ENCODE results near the gene TRAPPC10.

The TRAPPC10 gene

GRCh38 chr21:43974791-43975468, 37.2 kb upstream of the TRAPPC10 start:
- Histone ChIP-seq H2BK15ac (ENCODE audit: low read length) (no peak overlapping the region), H3K9ac (ENCODE audit: low read depth, low read length, poor library complexity) (peak overlapping the region; percentile 64), H2BK120ac (ENCODE audit: low read depth, low read length) (no peak overlapping the region), H2AFZ (ENCODE audit: low read length) (no peak overlapping the region), H2BK12ac (ENCODE audit: low read length) (peak overlapping the region; percentile 67), H3K14ac (ENCODE audit: low read length) (no peak overlapping the region), H4K8ac (ENCODE audit: low read depth, low read length) (no peak overlapping the region), H3K79me1 (ENCODE audit: low read depth, low read length) (no peaks in the 10 kb centered on the region), H4K91ac (ENCODE audit: low read depth, low read length, poor library complexity) (no peak overlapping the region), H3K18ac (ENCODE audit: low read length) (peak overlapping the region; percentile 8), H3K36me3 (replicated peaks in 1 of 2; ENCODE audit: control insufficient read depth in 2 of 2, insufficient read depth in 2 of 2, low read length in 2 of 2) (peaks cover 0 to 30% of the 10 kb centered on the region in 2 donors), H3K4me1 (ENCODE audit: control insufficient read depth in 2 of 2, insufficient read depth in 1 of 2, low read depth in 1 of 2, low read length in 2 of 2) (peaks cover 0 to 2% of the 10 kb centered on the region in 2 donors), H3K27ac (replicated peaks; ENCODE audit: low read length) (no peak overlapping the region), H3K9me3 (replicated peaks in 1 of 2; ENCODE audit: control insufficient read depth in 2 of 2, insufficient read depth in 1 of 2, low read depth in 1 of 2, low read length in 2 of 2) (peaks cover 0 to 3% of the 10 kb centered on the region in 2 donors), H3K4me2 (ENCODE audit: insufficient read depth, low read length, poor library complexity, severe bottlenecking) (no peak overlapping the region), H3K23ac (ENCODE audit: low read depth, low read length, poor library complexity) (peak overlapping the region; percentile 39), H2AK5ac (ENCODE audit: low read depth, low read length) (peak overlapping the region; percentile 33), H3K4ac (ENCODE audit: low read length) (no peak overlapping the region), H3K4me3 (ENCODE audit: low read length in 2 of 2) (peak overlapping the region in 1 of 2 donors; percentile 59), H3K27me3 (ENCODE audit: control insufficient read depth in 3 of 3, insufficient read depth in 3 of 3, low read depth in 1 of 3, low read length in 3 of 3) (no peaks in the 10 kb centered on the region), H2BK5ac (ENCODE audit: low read length) (no peak overlapping the region)
- DNase-seq (ENCODE audit: low spot score): no peak
- no CpG with 5 or more reads among the region's 16 CpGs for WGBS, 2 donors (ENCODE audit: extremely low coverage in 2 of 2, insufficient read length in 2 of 2, insufficient replicate concordance in 1 of 2)

GRCh38 chr21:43975469-43976098, 36.5 kb upstream of the TRAPPC10 start:
- Histone ChIP-seq H3K27me3 (ENCODE audit: control insufficient read depth in 3 of 3, insufficient read depth in 3 of 3, low read depth in 1 of 3, low read length in 3 of 3) (no peaks in the 10 kb centered on the region), H2BK15ac (ENCODE audit: low read length) (no peak overlapping the region), H2AFZ (ENCODE audit: low read length) (no peak overlapping the region), H2BK12ac (ENCODE audit: low read length) (no peak overlapping the region), H4K91ac (ENCODE audit: low read depth, low read length, poor library complexity) (no peak overlapping the region), H4K8ac (ENCODE audit: low read depth, low read length) (no peak overlapping the region), H3K9ac (ENCODE audit: low read depth, low read length, poor library complexity) (peak overlapping the region; percentile 64), H3K36me3 (replicated peaks in 1 of 2; ENCODE audit: control insufficient read depth in 2 of 2, insufficient read depth in 2 of 2, low read length in 2 of 2) (peaks cover 0 to 29% of the 10 kb centered on the region in 2 donors), H3K4me1 (ENCODE audit: control insufficient read depth in 2 of 2, insufficient read depth in 1 of 2, low read depth in 1 of 2, low read length in 2 of 2) (peaks cover 0 to 2% of the 10 kb centered on the region in 2 donors), H3K9me3 (replicated peaks in 1 of 2; ENCODE audit: control insufficient read depth in 2 of 2, insufficient read depth in 1 of 2, low read depth in 1 of 2, low read length in 2 of 2) (peaks cover 0 to 3% of the 10 kb centered on the region in 2 donors), H3K18ac (ENCODE audit: low read length) (peak overlapping the region; percentile 1), H3K4me3 (ENCODE audit: low read length in 2 of 2) (no peak overlapping the region), H2BK5ac (ENCODE audit: low read length) (no peak overlapping the region), H3K4ac (ENCODE audit: low read length) (no peak overlapping the region), H3K23ac (ENCODE audit: low read depth, low read length, poor library complexity) (peak overlapping the region; percentile 39), H3K4me2 (ENCODE audit: insufficient read depth, low read length, poor library complexity, severe bottlenecking) (peak overlapping the region; percentile 51), H2AK5ac (ENCODE audit: low read depth, low read length) (no peak overlapping the region), H2BK120ac (ENCODE audit: low read depth, low read length) (no peak overlapping the region), H3K14ac (ENCODE audit: low read length) (no peak overlapping the region), H3K79me1 (ENCODE audit: low read depth, low read length) (no peaks in the 10 kb centered on the region), H3K27ac (replicated peaks; ENCODE audit: low read length) (no peak overlapping the region)
- DNase-seq (ENCODE audit: low spot score): peak; percentile 61
- no CpG with 5 or more reads among the region's 24 CpGs for WGBS, 2 donors (ENCODE audit: extremely low coverage in 2 of 2, insufficient read length in 2 of 2, insufficient replicate concordance in 1 of 2)

GRCh38 chr21:43976661-43977060, 35.4 kb upstream of the TRAPPC10 start:
- H4K91ac ChIP-seq (ENCODE audit: low read depth, low read length, poor library complexity): no peak overlapping the region
- WGBS, 2 donors (ENCODE audit: extremely low coverage in 2 of 2, insufficient read length in 2 of 2, insufficient replicate concordance in 1 of 2): no CpG with 5 or more reads among the region's 9 CpGs
- H3K14ac ChIP-seq (ENCODE audit: low read length): no peak overlapping the region

GRCh38 chr21:43978060-43978459, 34.0 kb upstream of the TRAPPC10 start:
- Histone ChIP-seq H4K8ac (ENCODE audit: low read depth, low read length) (no peak overlapping the region), H3K27me3 (ENCODE audit: control insufficient read depth in 3 of 3, insufficient read depth in 3 of 3, low read depth in 1 of 3, low read length in 3 of 3) (no peaks in the 10 kb centered on the region), H3K18ac (ENCODE audit: low read length) (no peak overlapping the region), H2AK5ac (ENCODE audit: low read depth, low read length) (no peak overlapping the region), H3K27ac (replicated peaks; ENCODE audit: low read length) (no peak overlapping the region), H2BK12ac (ENCODE audit: low read length) (no peak overlapping the region), H2BK15ac (ENCODE audit: low read length) (no peak overlapping the region), H3K9ac (ENCODE audit: low read depth, low read length, poor library complexity) (no peak overlapping the region), H3K4ac (ENCODE audit: low read length) (no peak overlapping the region), H3K4me3 (ENCODE audit: low read length in 2 of 2) (no peak overlapping the region), H3K9me3 (replicated peaks in 1 of 2; ENCODE audit: control insufficient read depth in 2 of 2, insufficient read depth in 1 of 2, low read depth in 1 of 2, low read length in 2 of 2) (peaks cover 0 to 3% of the 10 kb centered on the region in 2 donors), H2BK5ac (ENCODE audit: low read length) (no peak overlapping the region), H3K36me3 (replicated peaks in 1 of 2; ENCODE audit: control insufficient read depth in 2 of 2, insufficient read depth in 2 of 2, low read length in 2 of 2) (peaks cover 0 to 37% of the 10 kb centered on the region in 2 donors), H3K4me1 (ENCODE audit: control insufficient read depth in 2 of 2, insufficient read depth in 1 of 2, low read depth in 1 of 2, low read length in 2 of 2) (peaks cover 0 to 4% of the 10 kb centered on the region in 2 donors), H2AFZ (ENCODE audit: low read length) (no peak overlapping the region), H3K14ac (ENCODE audit: low read length) (no peak overlapping the region), H3K4me2 (ENCODE audit: insufficient read depth, low read length, poor library complexity, severe bottlenecking) (no peak overlapping the region), H2BK120ac (ENCODE audit: low read depth, low read length) (no peak overlapping the region), H4K91ac (ENCODE audit: low read depth, low read length, poor library complexity) (no peak overlapping the region), H3K23ac (ENCODE audit: low read depth, low read length, poor library complexity) (no peak overlapping the region), H3K79me1 (ENCODE audit: low read depth, low read length) (peaks cover 1% of the 10 kb centered on the region)
- DNase-seq (ENCODE audit: low spot score): no peak
- no CpG with 5 or more reads among the region's 10 CpGs for whole genome bisulfite sequencing, 2 donors (ENCODE audit: extremely low coverage in 2 of 2, insufficient read length in 2 of 2, insufficient replicate concordance in 1 of 2)

More at GRCh38 chr21:43976661-43977060, 35.4 kb upstream of the TRAPPC10 start:
- Histone ChIP-seq H2AFZ (ENCODE audit: low read length) (no peak overlapping the region), H3K27me3 (ENCODE audit: control insufficient read depth in 3 of 3, insufficient read depth in 3 of 3, low read depth in 1 of 3, low read length in 3 of 3) (no peaks in the 10 kb centered on the region), H3K79me1 (ENCODE audit: low read depth, low read length) (peaks cover 1% of the 10 kb centered on the region), H2BK12ac (ENCODE audit: low read length) (no peak overlapping the region), H3K4me2 (ENCODE audit: insufficient read depth, low read length, poor library complexity, severe bottlenecking) (no peak overlapping the region), H2BK15ac (ENCODE audit: low read length) (no peak overlapping the region), H2AK5ac (ENCODE audit: low read depth, low read length) (no peak overlapping the region), H3K18ac (ENCODE audit: low read length) (no peak overlapping the region), H3K4me3 (ENCODE audit: low read length in 2 of 2) (no peak overlapping the region), H3K36me3 (replicated peaks in 1 of 2; ENCODE audit: control insufficient read depth in 2 of 2, insufficient read depth in 2 of 2, low read length in 2 of 2) (peaks cover 0 to 29% of the 10 kb centered on the region in 2 donors), H3K4me1 (ENCODE audit: control insufficient read depth in 2 of 2, insufficient read depth in 1 of 2, low read depth in 1 of 2, low read length in 2 of 2) (peaks cover 0 to 2% of the 10 kb centered on the region in 2 donors), H4K8ac (ENCODE audit: low read depth, low read length) (no peak overlapping the region), H3K9ac (ENCODE audit: low read depth, low read length, poor library complexity) (no peak overlapping the region), H2BK120ac (ENCODE audit: low read depth, low read length) (no peak overlapping the region), H3K4ac (ENCODE audit: low read length) (no peak overlapping the region), H3K23ac (ENCODE audit: low read depth, low read length, poor library complexity) (no peak overlapping the region), H2BK5ac (ENCODE audit: low read length) (no peak overlapping the region), H3K27ac (replicated peaks; ENCODE audit: low read length) (no peak overlapping the region), H3K9me3 (replicated peaks in 1 of 2; ENCODE audit: control insufficient read depth in 2 of 2, insufficient read depth in 1 of 2, low read depth in 1 of 2, low read length in 2 of 2) (peaks cover 0 to 3% of the 10 kb centered on the region in 2 donors)
- DNase-seq (ENCODE audit: low spot score): no peak
